Upper lobe of right lung (tissue), 1 donor: ENCODE measurements around the gene PACRGL. TPM values are rescaled to one million over a fixed set of nuclear protein-coding genes. Genes with fewer than 3 reads are reported as not detected.
"Not testable (repeated sequence)": the region's sequence is repeated elsewhere in the genome, so short reads cannot be mapped to it uniquely, and the experiment has no call there.

Experiments used
- ATAC-seq: fragments of 200-7000 bp; cut with Tn5 transposase; one replicate; pipeline ENCODE4 v1.9.1; 2020; ENCODE audit warnings: mild to moderate bottlenecking, moderate library complexity
- DNase-seq: peaks from one replicate; pipeline ENCODE4 v3.0.0-alpha.2; 2020
- H3K27ac ChIP-seq: fragments of 200-600 bp; one replicate; pipeline ENCODE4 v1.8.0; 2022
- H3K27me3 ChIP-seq: fragments of 200-600 bp; one replicate; pipeline ENCODE4 v1.8.0; 2022; ENCODE audit warnings: mild to moderate bottlenecking
- H3K36me3 ChIP-seq: fragments of 200-600 bp; one replicate; pipeline ENCODE4 v1.8.0; 2022
- H3K4me1 ChIP-seq: fragments of 200-600 bp; one replicate; pipeline ENCODE4 v1.8.0; 2022
- H3K4me3 ChIP-seq: fragments of 200-600 bp; one replicate; pipeline ENCODE4 v1.8.0; 2022; ENCODE audit warnings: mild to moderate bottlenecking
- H3K9me3 ChIP-seq: fragments of 200-600 bp; one replicate; pipeline ENCODE4 v1.8.0; 2022
- CTCF ChIP-seq: fragments of 200-600 bp; IDR thresholded peaks from one replicate; pipeline ENCODE4 v1.8.0; 2022; ENCODE audit warnings: antibody characterized with exemption
- intact Hi-C: fragments of 100-400 bp; cut with DNase I; formaldehyde crosslinking; loops from one replicate; pipeline ENCODE4 v1.11.0; 2022
- total RNA-seq: library from RNA; stranded (reverse); fragmentation: NEBNext Ultra II Directional; extraction: Animal tissue kit (Norgen Biotek cat#: 25700); gene quantifications from one replicate; pipeline ENCODE4 v1.2.1, GENCODE V29; 2021
- donor health status: DM: no; HTN: yes; CAD: no; lungs with severe emphysema.

The PACRGL gene
- total RNA-seq, 1 donor from 2014 or later: 17.4 TPM

GRCh38 chr4:20723463-20723862, 23.2 kb downstream of the PACRGL start:
- ATAC-seq (no peak), DNase-seq (no peak)
- H3K36me3 ChIP-seq: peaks cover 66% of the 10 kb centered on the region
- H3K9me3 ChIP-seq: no peaks in the 10 kb centered on the region
- H3K27me3 ChIP-seq: no peaks in the 10 kb centered on the region
- no peak overlapping the region for H3K4me3 ChIP-seq
- TF ChIP-seq CTCF: no peak
- intact Hi-C loops: no loop called here
- no peak overlapping the region for H3K27ac ChIP-seq
- no peaks in the 10 kb centered on the region for H3K4me1 ChIP-seq

GRCh38 chr4:20724915-20725314, 24.7 kb downstream of the PACRGL start:
- ATAC-seq (no peak), DNase-seq (no peak)
- TF ChIP-seq CTCF: no peak
- Histone ChIP-seq H3K4me3 (no peak overlapping the region), H3K9me3 (no peaks in the 10 kb centered on the region), H3K36me3 (peaks cover 66% of the 10 kb centered on the region), H3K4me1 (no peaks in the 10 kb centered on the region), H3K27ac (no peak overlapping the region), H3K27me3 (no peaks in the 10 kb centered on the region)
- intact Hi-C loops: no loop called here

GRCh38 chr4:20735931-20736330, 35.7 kb downstream of the PACRGL start:
- H3K36me3 ChIP-seq: peaks cover 18% of the 10 kb centered on the region
- intact Hi-C loops: no loop called here
- ATAC-seq: no peak
- no peak for DNase-seq
- TF ChIP-seq CTCF: no peak
- H3K4me1 ChIP-seq: no peaks in the 10 kb centered on the region
- no peaks in the 10 kb centered on the region for H3K9me3 ChIP-seq
- no peak overlapping the region for H3K4me3 ChIP-seq
- no peaks in the 10 kb centered on the region for H3K27me3 ChIP-seq
- no peak overlapping the region for H3K27ac ChIP-seq

- H3K36me3 ChIP-seq, H3K27ac ChIP-seq, H3K4me3 ChIP-seq, DNase-seq, intact Hi-C loops, H3K27me3 ChIP-seq, ATAC-seq, H3K4me1 ChIP-seq, H3K9me3 ChIP-seq: not testable (repeated sequence)
Measured at GRCh38 chr4:20746000-20746399, 45.7 kb downstream of the PACRGL start.

GRCh38 chr4:20752641-20753040, 52.4 kb downstream of the PACRGL start:
- Histone ChIP-seq H3K27ac (no peak overlapping the region), H3K4me3 (no peak overlapping the region), H3K4me1 (no peaks in the 10 kb centered on the region), H3K36me3 (peaks cover 8% of the 10 kb centered on the region), H3K9me3 (no peaks in the 10 kb centered on the region), H3K27me3 (no peaks in the 10 kb centered on the region)
- DNase-seq: no peak
- no peak for ATAC-seq
- intact Hi-C loops: no loop called here
- no peak for TF ChIP-seq CTCF

GRCh38 chr4:20754036-20754435, 53.8 kb downstream of the PACRGL start:
- ATAC-seq (no peak), DNase-seq (no peak)
- Histone ChIP-seq H3K4me3 (no peak overlapping the region), H3K36me3 (peaks cover 8% of the 10 kb centered on the region), H3K4me1 (no peaks in the 10 kb centered on the region), H3K27me3 (no peaks in the 10 kb centered on the region), H3K9me3 (no peaks in the 10 kb centered on the region), H3K27ac (no peak overlapping the region)
- intact Hi-C loops: no loop called here
- TF ChIP-seq CTCF: no peak
